PC-9 (cell line): ENCODE data around the gene KIF9. TPM values are rescaled to one million over a fixed set of nuclear protein-coding genes. Genes with fewer than 3 reads are reported as not detected.
"Not testable (repeated sequence)": the region's sequence is repeated elsewhere in the genome, so short reads cannot be mapped to it uniquely, and the experiment has no call there.

Experiments
- BruUV-seq: library from RNA; stranded (reverse); fragments of 400-500 nt; replicated peaks from 2 replicates; lab custom pipeline; 2021; lab: Mats Ljungman, UMichigan
- CTCF ChIA-PET: fragments of 300-600 bp; sonication (Branson Sonifier 250); formaldehyde crosslinking; loops from one replicate; lab custom pipeline; 2022; ENCODE audit warnings: antibody characterized with exemption; lab: Charles Lee
- POLR2A ChIA-PET: fragments of 300-600 bp; sonication (Branson Sonifier 250); formaldehyde crosslinking; loops from one replicate; lab custom pipeline; 2022; ENCODE audit warnings: antibody characterized with exemption; ENCODE audit not compliant: unreplicated experiment; lab: Charles Lee
- DNase-seq, 2 experiments: peaks; one replicate each; pipeline versions ENCODE4 v3.0.0 to v3.0.0-alpha.2; 2015 to 2022; ENCODE audit warnings: mixed read lengths in 1 of 2
- H2AFZ ChIP-seq: fragments of 200-600 bp; sonication (generic); 2 replicates; pipeline ENCODE4 v1.8.1; 2017; ENCODE audit warnings: antibody characterized with exemption
- H3F3A ChIP-seq: fragments of 200-600 bp; sonication (generic); 2 replicates; pipeline ENCODE4 v1.8.1; 2017; ENCODE audit warnings: antibody characterized with exemption, mild to moderate bottlenecking, low read depth; ENCODE audit not compliant: insufficient read depth
- H3K27ac ChIP-seq: fragments of 200-600 bp; sonication (generic); 2 replicates; pipeline ENCODE4 v1.6.1; 2016; ENCODE audit warnings: mixed run types
- H3K27me3 ChIP-seq: fragments of 200-600 bp; sonication (generic); 2 replicates; pipeline ENCODE4 v1.6.1; 2016; ENCODE audit warnings: low read depth, mixed run types; ENCODE audit not compliant: insufficient read depth
- H3K36me3 ChIP-seq: fragments of 200-600 bp; sonication (generic); 2 replicates; pipeline ENCODE4 v1.6.1; 2016; ENCODE audit warnings: low read depth, mixed run types
- H3K4me1 ChIP-seq: fragments of 200-600 bp; sonication (generic); replicated peaks from 2 replicates; pipeline ENCODE4 v1.6.1; 2016; ENCODE audit warnings: mixed run types; ENCODE audit not compliant: insufficient read depth
- H3K4me2 ChIP-seq: fragments of 200-600 bp; sonication (generic); 2 replicates; pipeline ENCODE4 v1.6.1; 2017; ENCODE audit warnings: mixed run types
- H3K4me3 ChIP-seq: fragments of 200-600 bp; sonication (generic); 2 replicates; pipeline ENCODE4 v1.6.1; 2016; ENCODE audit warnings: mixed run types
- H3K79me2 ChIP-seq: fragments of 200-600 bp; sonication (generic); 2 replicates; pipeline ENCODE4 v1.6.1; 2017; ENCODE audit warnings: low read depth, mixed run types
- H3K9me2 ChIP-seq: fragments of 200-600 bp; sonication (generic); 2 replicates; pipeline ENCODE4 v1.8.1; 2017; ENCODE audit warnings: mild to moderate bottlenecking; ENCODE audit not compliant: insufficient read depth
- H3K9me3 ChIP-seq: fragments of 200-600 bp; sonication (generic); 2 replicates; pipeline ENCODE4 v1.8.1; 2016; ENCODE audit warnings: low read depth; ENCODE audit not compliant: insufficient read depth
- H4K20me1 ChIP-seq: fragments of 200-600 bp; sonication (generic); 2 replicates; pipeline ENCODE4 v1.8.1; 2017; ENCODE audit not compliant: insufficient read depth
- EZH2 ChIP-seq: fragments of 200-600 bp; sonication (generic); IDR thresholded peaks from 2 replicates; pipeline ENCODE4 v1.8.0; 2017; ENCODE audit warnings: antibody characterized with exemption, low read depth
- intact Hi-C: fragments of 100-400 bp; cut with micrococcal nuclease; formaldehyde crosslinking; loops from one replicate; pipeline ENCODE4 v1.10.0; 2022; ENCODE audit not compliant: unreplicated experiment
- total RNA-seq: library from RNA; stranded (reverse); gene quantifications from 2 replicates; pipeline ENCODE4 v1.2.3, GENCODE V29; 2021
- TF ChIP-seq, protein P1 (sequence below): fragments of 200-600 bp; sonication (generic); conservative IDR thresholded peaks from 2 replicates; pipeline ENCODE4 v1.6.1; 2017; ENCODE audit warnings: mixed run types, antibody characterized with exemption, mild to moderate bottlenecking, moderate library complexity

KIF9 gene
- total RNA-seq, 1 experiment from 2014 or later = 21.4 TPM

DNA sequence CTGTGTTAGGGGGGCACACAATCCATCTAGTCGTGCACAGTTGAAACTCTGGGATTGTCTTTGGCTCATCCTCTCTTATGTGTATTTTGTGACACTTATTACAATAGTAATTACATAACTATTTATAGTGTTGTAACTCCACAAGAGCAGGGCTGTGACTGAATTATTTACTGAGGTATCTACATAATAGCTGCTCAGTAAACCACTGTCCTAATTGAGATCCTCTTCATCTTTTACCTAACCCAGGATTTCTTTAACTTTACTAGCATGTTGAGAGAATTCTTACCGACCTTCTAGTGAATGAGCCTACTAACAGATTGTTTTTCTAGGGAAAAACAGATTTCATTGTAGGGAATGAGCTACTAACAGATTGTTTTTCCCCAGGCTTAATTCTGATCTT, 11.2 kb upstream of the KIF9 start:
- H3F3A ChIP-seq = no peaks in the 10 kb centered on the region
- H3K27me3 ChIP-seq = no peaks in the 10 kb centered on the region
- H3K27ac ChIP-seq = no peak overlapping the region
- H3K36me3 ChIP-seq = no peaks in the 10 kb centered on the region
- BruUV-seq = no TSS peak
- no peak for DNase-seq
- H3K79me2 ChIP-seq = peaks cover 5% of the 10 kb centered on the region; the same call in 1 of the 2 replicates
- intact Hi-C loops = no loop called here
- H3K9me3 ChIP-seq = no peaks in the 10 kb centered on the region
- ChIA-PET CTCF (no interaction called here), POLR2A (no interaction called here)
- no peak overlapping the region for H3K4me2 ChIP-seq
- 0 out of 2 replicates have a peak, but pooled peaks cover 2% of the 10 kb centered on the region for H4K20me1 ChIP-seq
- H3K9me2 ChIP-seq = no peaks in the 10 kb centered on the region
- no peak overlapping the region for H3K4me3 ChIP-seq
- H3K4me1 ChIP-seq = no peaks in the 10 kb centered on the region
- TF ChIP-seq EZH2 = no peak
- TF ChIP-seq, protein P1, sequence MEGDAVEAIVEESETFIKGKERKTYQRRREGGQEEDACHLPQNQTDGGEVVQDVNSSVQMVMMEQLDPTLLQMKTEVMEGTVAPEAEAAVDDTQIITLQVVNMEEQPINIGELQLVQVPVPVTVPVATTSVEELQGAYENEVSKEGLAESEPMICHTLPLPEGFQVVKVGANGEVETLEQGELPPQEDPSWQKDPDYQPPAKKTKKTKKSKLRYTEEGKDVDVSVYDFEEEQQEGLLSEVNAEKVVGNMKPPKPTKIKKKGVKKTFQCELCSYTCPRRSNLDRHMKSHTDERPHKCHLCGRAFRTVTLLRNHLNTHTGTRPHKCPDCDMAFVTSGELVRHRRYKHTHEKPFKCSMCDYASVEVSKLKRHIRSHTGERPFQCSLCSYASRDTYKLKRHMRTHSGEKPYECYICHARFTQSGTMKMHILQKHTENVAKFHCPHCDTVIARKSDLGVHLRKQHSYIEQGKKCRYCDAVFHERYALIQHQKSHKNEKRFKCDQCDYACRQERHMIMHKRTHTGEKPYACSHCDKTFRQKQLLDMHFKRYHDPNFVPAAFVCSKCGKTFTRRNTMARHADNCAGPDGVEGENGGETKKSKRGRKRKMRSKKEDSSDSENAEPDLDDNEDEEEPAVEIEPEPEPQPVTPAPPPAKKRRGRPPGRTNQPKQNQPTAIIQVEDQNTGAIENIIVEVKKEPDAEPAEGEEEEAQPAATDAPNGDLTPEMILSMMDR = no peak
- H2AFZ ChIP-seq = no peak overlapping the region

DNA sequence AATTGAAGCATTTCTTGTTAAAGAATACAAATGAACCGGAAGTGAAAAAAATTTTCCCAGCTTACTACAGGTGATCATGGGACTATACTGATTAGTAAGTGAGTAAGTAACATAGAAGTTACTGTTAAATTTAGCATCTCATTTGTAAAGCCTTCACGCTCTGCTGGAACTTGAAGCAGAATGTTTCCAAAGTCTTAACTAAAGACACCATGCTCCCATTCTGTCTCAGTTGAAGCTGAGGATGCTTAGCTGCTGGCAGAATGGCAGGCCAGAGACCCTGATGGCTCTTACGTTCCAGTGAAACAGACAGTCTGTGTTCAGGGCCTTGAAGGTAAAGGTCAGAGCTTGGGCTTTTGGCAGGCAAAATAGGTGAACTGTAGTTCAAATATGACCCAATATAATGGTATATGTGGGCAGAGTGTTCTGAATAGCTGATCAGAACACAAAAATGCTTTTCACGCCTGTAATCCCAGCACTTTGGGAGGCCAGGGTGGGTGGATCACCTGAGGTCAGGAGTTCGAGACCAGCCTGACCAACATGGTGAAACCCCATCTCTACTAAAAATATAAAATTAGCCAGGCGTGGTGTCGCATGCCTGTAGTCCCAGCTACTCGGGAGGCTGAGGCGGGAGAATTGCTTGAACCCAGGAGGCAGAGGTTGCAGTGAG, 9.3 kb upstream of the KIF9 start:
- H3K4me3 ChIP-seq, H4K20me1 ChIP-seq, H3K9me3 ChIP-seq, H3F3A ChIP-seq, intact Hi-C loops, POLR2A ChIA-PET, H2AFZ ChIP-seq, H3K4me2 ChIP-seq, BruUV-seq, H3K36me3 ChIP-seq, H3K9me2 ChIP-seq, H3K27ac ChIP-seq, H3K4me1 ChIP-seq, DNase-seq, CTCF ChIA-PET, H3K79me2 ChIP-seq, H3K27me3 ChIP-seq: not testable (repeated sequence)

DNA sequence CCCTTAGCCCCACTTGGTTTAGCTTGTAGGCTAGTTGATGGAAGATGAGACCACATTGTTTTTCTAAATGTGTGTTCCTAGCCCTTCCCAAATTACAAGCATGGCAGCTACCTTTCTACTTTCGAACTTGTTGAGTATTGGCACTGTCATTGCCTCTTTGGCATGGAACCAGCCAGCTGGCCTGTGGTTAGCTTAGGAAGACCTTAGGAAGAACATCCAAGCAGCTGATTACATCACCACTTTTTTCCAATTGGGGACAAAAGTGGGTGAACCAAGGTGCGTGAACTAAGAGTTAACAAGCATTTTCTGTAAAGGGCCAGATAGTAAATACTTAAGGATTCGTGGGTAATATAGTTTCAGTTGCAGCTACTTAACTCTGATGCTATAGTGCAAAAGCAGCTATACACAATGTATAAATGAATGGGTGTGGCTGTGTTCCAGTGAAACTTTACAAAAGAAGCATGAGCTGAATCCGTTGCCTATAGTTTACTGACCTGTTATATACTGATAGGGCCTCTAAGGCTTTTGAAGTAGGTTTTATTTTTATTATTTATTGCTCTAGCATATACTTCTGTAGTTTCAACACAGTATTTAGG, 8.7 kb upstream of the KIF9 start:
- no peak for TF ChIP-seq EZH2
- TF ChIP-seq, protein P1 = no peak
- CTCF ChIA-PET = no interaction called here
- H2AFZ ChIP-seq = no peak overlapping the region

More for the DNA sequence above, 8.7 kb upstream of the KIF9 start:
- POLR2A ChIA-PET = no interaction called here
- H3K4me3 ChIP-seq = no peak overlapping the region
- no peak overlapping the region for H3K4me2 ChIP-seq
- no peaks in the 10 kb centered on the region for H3K9me3 ChIP-seq
- peaks cover 11% of the 10 kb centered on the region; the same call in 1 of the 2 replicates for H3K79me2 ChIP-seq
- H3K27ac ChIP-seq = no peak overlapping the region
- H3K9me2 ChIP-seq = no peaks in the 10 kb centered on the region
- H3K4me1 ChIP-seq = no peaks in the 10 kb centered on the region
- intact Hi-C loops = no loop called here
- DNase-seq = no peak
- H3K36me3 ChIP-seq = no peaks in the 10 kb centered on the region
- H3K27me3 ChIP-seq = no peaks in the 10 kb centered on the region
- no TSS peak for BruUV-seq
- H3F3A ChIP-seq = no peaks in the 10 kb centered on the region
- 0 out of 2 replicates have a peak, but pooled peaks cover 2% of the 10 kb centered on the region for H4K20me1 ChIP-seq
